Measurements from ENCODE around the gene STT3B.

GRCh38 chr3:31636694-31637442 lies 104.1 kb downstream of the STT3B start:
- TF ChIP-seq, protein P1, sequence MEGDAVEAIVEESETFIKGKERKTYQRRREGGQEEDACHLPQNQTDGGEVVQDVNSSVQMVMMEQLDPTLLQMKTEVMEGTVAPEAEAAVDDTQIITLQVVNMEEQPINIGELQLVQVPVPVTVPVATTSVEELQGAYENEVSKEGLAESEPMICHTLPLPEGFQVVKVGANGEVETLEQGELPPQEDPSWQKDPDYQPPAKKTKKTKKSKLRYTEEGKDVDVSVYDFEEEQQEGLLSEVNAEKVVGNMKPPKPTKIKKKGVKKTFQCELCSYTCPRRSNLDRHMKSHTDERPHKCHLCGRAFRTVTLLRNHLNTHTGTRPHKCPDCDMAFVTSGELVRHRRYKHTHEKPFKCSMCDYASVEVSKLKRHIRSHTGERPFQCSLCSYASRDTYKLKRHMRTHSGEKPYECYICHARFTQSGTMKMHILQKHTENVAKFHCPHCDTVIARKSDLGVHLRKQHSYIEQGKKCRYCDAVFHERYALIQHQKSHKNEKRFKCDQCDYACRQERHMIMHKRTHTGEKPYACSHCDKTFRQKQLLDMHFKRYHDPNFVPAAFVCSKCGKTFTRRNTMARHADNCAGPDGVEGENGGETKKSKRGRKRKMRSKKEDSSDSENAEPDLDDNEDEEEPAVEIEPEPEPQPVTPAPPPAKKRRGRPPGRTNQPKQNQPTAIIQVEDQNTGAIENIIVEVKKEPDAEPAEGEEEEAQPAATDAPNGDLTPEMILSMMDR (IDR thresholded peaks at IDR 0.05) = no peak
- no peak for TF ChIP-seq POLR2A (IDR thresholded peaks at IDR 0.05)
